Peyer's patch (tissue), 4 donors: ENCODE measurements around the gene NALCN.

Experiments used
- CTCF ChIP-seq, 6 experiments: fragments of 450-650 bp in 4 of 6; fragments of 200-600 bp in 2 of 6; sonication (generic) in 1 of 6; IDR thresholded peaks; one replicate each; pipeline ENCODE4 v1.5.1; 2017 to 2019; ENCODE audit warnings: antibody characterized with exemption in 6 of 6, mild to moderate bottlenecking in 3 of 6, moderate library complexity in 1 of 6
- POLR2A ChIP-seq, 2 donors: fragments of 450-650 bp; IDR thresholded peaks; one replicate each; pipeline ENCODE4 v1.5.1; 2017; ENCODE audit warnings: antibody characterized with exemption in 2 of 2, mild to moderate bottlenecking in 2 of 2, moderate library complexity in 2 of 2

DNA sequence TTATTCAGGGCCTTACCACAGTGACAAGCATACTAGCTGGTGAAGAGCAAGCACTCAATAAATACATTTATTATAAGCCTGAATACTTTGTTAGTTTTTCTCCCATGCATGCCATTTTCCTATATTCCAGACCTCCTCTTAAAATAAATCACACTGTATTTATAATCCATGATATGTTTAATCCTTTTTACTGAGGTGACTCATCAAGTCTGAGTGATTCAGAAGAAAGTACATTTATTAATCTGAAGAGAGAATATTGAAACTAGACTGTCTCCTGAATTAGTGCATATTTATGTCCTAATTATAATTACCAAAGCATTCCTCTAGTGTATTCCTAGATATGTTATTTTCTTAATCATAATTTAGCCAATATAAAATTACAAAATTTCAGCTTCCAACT lies 323.3 kb downstream of the NALCN start:
- no peak for TF ChIP-seq POLR2A (IDR thresholded peaks at IDR 0.05)
- TF ChIP-seq CTCF (IDR thresholded peaks at IDR 0.05), result no peak
